Neural cell (in vitro differentiated cells): ENCODE measurements around the gene SLC24A3. TPM values are rescaled to one million over a fixed set of nuclear protein-coding genes. Genes with fewer than 3 reads are reported as not detected.

Experiments
- H2AFZ ChIP-seq: fragments of 200-600, 300-800 bp; sonication (generic), shearing (Covaris generic); 2 replicates; pipeline ENCODE4 v1.6.0; 2014; ENCODE audit warnings: low read depth, mild to moderate bottlenecking, antibody characterized with exemption, low read length, moderate library complexity
- H3F3A ChIP-seq: fragments of 200-600 bp; shearing (Covaris generic); 2 replicates; pipeline ENCODE4 v1.6.1; 2016; ENCODE audit warnings: mild to moderate bottlenecking, moderate library complexity, mixed read lengths, antibody characterized with exemption, low read length; ENCODE audit not compliant: insufficient read depth, poor library complexity, severe bottlenecking
- H3K27ac ChIP-seq: fragments of 200-600, 300-800 bp; sonication (generic), shearing (Covaris generic); 2 replicates; pipeline ENCODE4 v1.5.1; 2014; ENCODE audit warnings: mild to moderate bottlenecking, low read length, moderate library complexity
- H3K27me3 ChIP-seq: fragments of 300-800, 200-600 bp; sonication (generic), shearing (Covaris generic); 2 replicates; pipeline ENCODE4 v1.6.0; 2014; ENCODE audit warnings: mild to moderate bottlenecking, low read depth, low read length, moderate library complexity; ENCODE audit not compliant: insufficient read depth
- H3K36me3 ChIP-seq: fragments of 300-800, 200-600 bp; sonication (generic), shearing (Covaris generic); 2 replicates; pipeline ENCODE4 v1.5.1; 2014; ENCODE audit warnings: mild to moderate bottlenecking, antibody characterized with exemption, low read length, moderate library complexity; ENCODE audit not compliant: insufficient read depth
- H3K4me2 ChIP-seq: fragments of 300-800, 200-600 bp; sonication (generic), shearing (Covaris generic); 2 replicates; pipeline ENCODE4 v1.6.0; 2014; ENCODE audit warnings: mild to moderate bottlenecking, low read length
- H3K4me3 ChIP-seq: fragments of 300-800, 200-600 bp; sonication (generic), shearing (Covaris generic); 2 replicates; pipeline ENCODE4 v1.5.1; 2014; ENCODE audit warnings: mild to moderate bottlenecking, low read length, moderate library complexity
- H3K79me2 ChIP-seq: fragments of 200-600 bp; shearing (Covaris generic); replicated peaks from 2 replicates; pipeline ENCODE4 v1.6.0; 2014; ENCODE audit warnings: mild to moderate bottlenecking, low read length, moderate library complexity; ENCODE audit not compliant: insufficient read depth
- H3K9ac ChIP-seq: fragments of 300-800, 200-600 bp; sonication (generic), shearing (Covaris generic); 2 replicates; pipeline ENCODE4 v1.6.1; 2016; ENCODE audit warnings: mild to moderate bottlenecking, low read length, mixed read lengths
- H3K9me2 ChIP-seq: fragments of 200-600 bp; shearing (Covaris generic); 2 replicates; pipeline ENCODE4 v1.6.1; 2016; ENCODE audit warnings: mild to moderate bottlenecking, low read length, mixed read lengths; ENCODE audit not compliant: insufficient read depth
- H3K9me3 ChIP-seq: fragments of 200-600, 300-800 bp; sonication (generic), shearing (Covaris generic); 2 replicates; pipeline ENCODE4 v1.6.1; 2016; ENCODE audit warnings: mild to moderate bottlenecking, mixed run types, low read length, moderate library complexity, mixed read lengths
- H4K20me1 ChIP-seq: fragments of 200-600 bp; shearing (Covaris generic); 2 replicates; pipeline ENCODE4 v1.6.1; 2016; ENCODE audit warnings: mild to moderate bottlenecking, mixed run types; ENCODE audit not compliant: insufficient read depth
- CTCF ChIP-seq: fragments of 450-650 bp; IDR thresholded peaks from 2 replicates; pipeline ENCODE4 v1.5.1; 2014; ENCODE audit warnings: antibody characterized with exemption, mild to moderate bottlenecking, moderate library complexity; ENCODE audit not compliant: poor library complexity, severe bottlenecking
- EP300 ChIP-seq: fragments of 450-650 bp; conservative IDR thresholded peaks from 2 replicates; pipeline ENCODE4 v1.6.1; 2014; ENCODE audit warnings: antibody characterized with exemption, mild to moderate bottlenecking, moderate library complexity; ENCODE audit not compliant: poor library complexity, severe bottlenecking
- EZH2 ChIP-seq: fragments of 200-600, 300-800 bp; shearing (Covaris generic), sonication (generic); IDR thresholded peaks from 2 replicates; pipeline ENCODE4 v1.6.1; 2014; ENCODE audit warnings: antibody characterized with exemption, low read length, borderline replicate concordance, mild to moderate bottlenecking; ENCODE audit not compliant: insufficient read depth, poor library complexity, severe bottlenecking
- MXI1 ChIP-seq: fragments of 450-650 bp; conservative IDR thresholded peaks from 2 replicates; pipeline ENCODE4 v1.6.1; 2014; ENCODE audit warnings: antibody characterized with exemption, mild to moderate bottlenecking; ENCODE audit not compliant: poor library complexity, severe bottlenecking
- POLR2AphosphoS5 ChIP-seq: IDR thresholded peaks from 2 replicates; pipeline ENCODE4 v1.6.1; 2012
- RAD21 ChIP-seq: fragments of 450-650 bp; conservative IDR thresholded peaks from 2 replicates; pipeline ENCODE4 v1.6.1; 2014; ENCODE audit warnings: antibody characterized with exemption, mild to moderate bottlenecking, moderate library complexity
- SMC3 ChIP-seq: fragments of 450-650 bp; conservative IDR thresholded peaks from 2 replicates; pipeline ENCODE4 v1.6.1; 2014; ENCODE audit warnings: antibody characterized with exemption, mild to moderate bottlenecking, moderate library complexity; ENCODE audit not compliant: poor library complexity
- TAF1 ChIP-seq: IDR thresholded peaks from 2 replicates; pipeline ENCODE4 v1.6.1; 2012; ENCODE audit warnings: low read depth
- polyA plus RNA-seq: library from polyadenylated mRNA; depleted of rRNA; stranded (reverse); fragments of >200 nt; gene quantifications from 2 replicates; pipeline ENCODE4 v1.2.3, GENCODE V29; 2014
- TF ChIP-seq, protein P1 (sequence below): IDR thresholded peaks from 2 replicates; pipeline ENCODE4 v1.6.1; 2012; ENCODE audit warnings: borderline replicate concordance

The SLC24A3 gene
- polyA plus RNA-seq, 1 donor from 2014 or later = 6.5 TPM

- no peak overlapping the region for H3K4me3 ChIP-seq
- no peak overlapping the region for H3K4me2 ChIP-seq
- no peak for TF ChIP-seq EP300
- no peak for TF ChIP-seq TAF1
- no peak for TF ChIP-seq MXI1
- no peak for TF ChIP-seq CTCF
- TF ChIP-seq POLR2AphosphoS5 = no peak
- TF ChIP-seq EZH2 = no peak
- TF ChIP-seq RAD21 = no peak
- H3K27me3 ChIP-seq = no peaks in the 10 kb centered on the region
- H3K79me2 ChIP-seq = no peaks in the 10 kb centered on the region
- no peak overlapping the region for H2AFZ ChIP-seq
- H3K27ac ChIP-seq = no peak overlapping the region
- no peaks in the 10 kb centered on the region for H4K20me1 ChIP-seq
- no peaks in the 10 kb centered on the region for H3K36me3 ChIP-seq
- no peak overlapping the region for H3K9ac ChIP-seq
- no peaks in the 10 kb centered on the region for H3F3A ChIP-seq
- H3K9me3 ChIP-seq = no peaks in the 10 kb centered on the region
- H3K9me2 ChIP-seq = no peaks in the 10 kb centered on the region
Measured at GRCh38 chr20:19682249-19682648, 469.8 kb downstream of the SLC24A3 start.

DNA sequence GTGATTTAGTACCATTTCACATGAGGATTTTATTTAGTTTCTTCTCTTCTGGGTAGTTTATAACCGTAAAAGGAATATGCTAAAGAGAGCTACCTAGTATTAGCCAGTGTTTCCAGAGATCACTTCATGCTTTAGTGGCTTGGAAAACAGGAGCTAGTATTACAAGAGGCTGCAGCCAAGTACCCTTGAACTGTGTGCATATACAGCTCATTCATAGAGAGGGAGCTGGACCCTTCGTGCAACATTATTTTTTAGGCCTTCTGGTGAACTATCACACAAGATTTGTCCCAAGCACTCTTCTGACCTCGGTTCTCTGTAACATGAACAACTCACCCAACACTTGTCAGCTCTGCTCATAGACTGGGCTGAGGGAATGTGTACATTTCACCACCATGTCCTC, 470.7 kb downstream of the SLC24A3 start:
- Histone ChIP-seq H3K27me3 (no peaks in the 10 kb centered on the region), H3K4me2 (no peak overlapping the region)
- TF ChIP-seq MXI1 = no peak
- no peak for TF ChIP-seq SMC3
- no peak for TF ChIP-seq POLR2AphosphoS5

DNA sequence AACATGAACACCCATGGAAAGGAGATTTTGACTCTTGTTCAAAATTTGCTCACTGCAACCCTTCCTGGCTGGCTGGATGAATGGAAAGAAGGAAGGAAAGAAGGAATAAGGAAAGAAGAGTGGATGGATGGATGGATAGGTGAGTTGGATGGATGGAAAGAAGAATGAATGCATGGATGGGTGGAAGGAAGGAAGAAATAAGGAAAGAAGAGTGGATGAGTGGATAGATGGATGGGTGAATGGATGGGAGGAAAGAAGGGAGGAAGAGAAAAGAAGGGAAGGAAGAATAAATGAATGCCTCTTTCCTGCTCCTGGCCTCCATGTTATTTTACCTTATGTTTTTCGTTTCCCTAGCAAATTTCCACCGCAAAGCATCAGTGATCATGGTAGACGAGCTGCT, 471.4 kb downstream of the SLC24A3 start:
- Histone ChIP-seq H3K4me2 (no peak overlapping the region), H3K27me3 (no peaks in the 10 kb centered on the region), H3K9me3 (no peaks in the 10 kb centered on the region), H3K79me2 (no peaks in the 10 kb centered on the region), H3K27ac (no peak overlapping the region), H2AFZ (no peak overlapping the region), H3K9ac (no peak overlapping the region), H3F3A (no peaks in the 10 kb centered on the region), H3K4me3 (no peak overlapping the region), H4K20me1 (no peaks in the 10 kb centered on the region), H3K36me3 (no peaks in the 10 kb centered on the region), H3K9me2 (no peaks in the 10 kb centered on the region)
- TF ChIP-seq TAF1 (no peak), MXI1 (no peak), RAD21 (no peak), SMC3 (no peak), CTCF (no peak)
- TF ChIP-seq, protein P1, sequence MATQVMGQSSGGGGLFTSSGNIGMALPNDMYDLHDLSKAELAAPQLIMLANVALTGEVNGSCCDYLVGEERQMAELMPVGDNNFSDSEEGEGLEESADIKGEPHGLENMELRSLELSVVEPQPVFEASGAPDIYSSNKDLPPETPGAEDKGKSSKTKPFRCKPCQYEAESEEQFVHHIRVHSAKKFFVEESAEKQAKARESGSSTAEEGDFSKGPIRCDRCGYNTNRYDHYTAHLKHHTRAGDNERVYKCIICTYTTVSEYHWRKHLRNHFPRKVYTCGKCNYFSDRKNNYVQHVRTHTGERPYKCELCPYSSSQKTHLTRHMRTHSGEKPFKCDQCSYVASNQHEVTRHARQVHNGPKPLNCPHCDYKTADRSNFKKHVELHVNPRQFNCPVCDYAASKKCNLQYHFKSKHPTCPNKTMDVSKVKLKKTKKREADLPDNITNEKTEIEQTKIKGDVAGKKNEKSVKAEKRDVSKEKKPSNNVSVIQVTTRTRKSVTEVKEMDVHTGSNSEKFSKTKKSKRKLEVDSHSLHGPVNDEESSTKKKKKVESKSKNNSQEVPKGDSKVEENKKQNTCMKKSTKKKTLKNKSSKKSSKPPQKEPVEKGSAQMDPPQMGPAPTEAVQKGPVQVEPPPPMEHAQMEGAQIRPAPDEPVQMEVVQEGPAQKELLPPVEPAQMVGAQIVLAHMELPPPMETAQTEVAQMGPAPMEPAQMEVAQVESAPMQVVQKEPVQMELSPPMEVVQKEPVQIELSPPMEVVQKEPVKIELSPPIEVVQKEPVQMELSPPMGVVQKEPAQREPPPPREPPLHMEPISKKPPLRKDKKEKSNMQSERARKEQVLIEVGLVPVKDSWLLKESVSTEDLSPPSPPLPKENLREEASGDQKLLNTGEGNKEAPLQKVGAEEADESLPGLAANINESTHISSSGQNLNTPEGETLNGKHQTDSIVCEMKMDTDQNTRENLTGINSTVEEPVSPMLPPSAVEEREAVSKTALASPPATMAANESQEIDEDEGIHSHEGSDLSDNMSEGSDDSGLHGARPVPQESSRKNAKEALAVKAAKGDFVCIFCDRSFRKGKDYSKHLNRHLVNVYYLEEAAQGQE = no peak

More for the DNA sequence above, 470.7 kb downstream of the SLC24A3 start:
- no peak overlapping the region for H3K9ac ChIP-seq
- H3K9me2 ChIP-seq = no peaks in the 10 kb centered on the region
- H3K79me2 ChIP-seq = no peaks in the 10 kb centered on the region
- no peaks in the 10 kb centered on the region for H3K9me3 ChIP-seq
- H3K27ac ChIP-seq = no peak overlapping the region
- H2AFZ ChIP-seq = no peak overlapping the region
- H3K36me3 ChIP-seq = no peaks in the 10 kb centered on the region
- no peaks in the 10 kb centered on the region for H4K20me1 ChIP-seq
- H3F3A ChIP-seq = no peaks in the 10 kb centered on the region
- H3K4me3 ChIP-seq = no peak overlapping the region
